Uterus (tissue), 4 donors: ENCODE data around the gene IRF2. TPM values are rescaled to one million over a fixed set of nuclear protein-coding genes. Genes with fewer than 3 reads are reported as not detected.

Experiments used
- DNase-seq, 2 donors: peaks; one replicate each; pipeline ENCODE4 v3.0.0-alpha.2; 2019 to 2020
- H3K27ac ChIP-seq, 2 donors: fragments of 200-600 bp; sonication (generic); 1 replicate in 1 of 2; 2 replicates in 1 of 2; pipeline ENCODE4 v1.5.1; 2016 to 2018
- H3K27me3 ChIP-seq, 2 donors: fragments of 200-600 bp; sonication (generic); one replicate each; pipeline ENCODE4 v1.5.1; 2018 to 2019; ENCODE audit warnings: control low read depth in 1 of 2
- H3K36me3 ChIP-seq, 2 donors: fragments of 200-600 bp; sonication (generic); one replicate each; pipeline ENCODE4 v1.5.1; 2019; ENCODE audit warnings: control low read depth in 1 of 2
- H3K4me1 ChIP-seq, 2 donors: fragments of 200-600 bp; sonication (generic); one replicate each; pipeline ENCODE4 v1.5.1; 2018 to 2019; ENCODE audit warnings: control low read depth in 1 of 2
- H3K4me3 ChIP-seq, 2 donors: fragments of 200-600 bp; sonication (generic); 1 replicate in 1 of 2; 2 replicates in 1 of 2; pipeline ENCODE4 v1.5.1; 2018 to 2019; ENCODE audit warnings: mild to moderate bottlenecking in 1 of 2
- H3K9me3 ChIP-seq, 2 donors: fragments of 200-600 bp; sonication (generic); one replicate each; pipeline ENCODE4 v1.5.1; 2019; ENCODE audit warnings: control low read depth in 1 of 2
- CTCF ChIP-seq, 4 experiments: fragments of 200-600 bp in 2 of 4; fragments of 450-650 bp in 2 of 4; sonication (generic) in 2 of 4; IDR thresholded peaks; one replicate each; pipeline ENCODE4 v1.5.1; 2016 to 2019; ENCODE audit warnings: antibody characterized with exemption in 4 of 4, mild to moderate bottlenecking in 2 of 4, moderate library complexity in 1 of 4
- POLR2A ChIP-seq, 2 donors: fragments of 450-650 bp; IDR thresholded peaks; one replicate each; pipeline ENCODE4 v1.6.1; 2016; ENCODE audit warnings: antibody characterized with exemption in 2 of 2, mild to moderate bottlenecking in 1 of 2, moderate library complexity in 1 of 2
- intact Hi-C: fragments of 100-400 bp; cut with DNase I; formaldehyde crosslinking; loops from one replicate; pipeline ENCODE4 v1.15.1; 2023; ENCODE audit warnings: low total_unique reads
- total RNA-seq, 4 donors: library from RNA; depleted of rRNA in 3 of 4; stranded (reverse); fragments of >200 nt in 3 of 4; gene quantifications; one replicate each; pipeline versions ENCODE4 v1.1.0 to v1.2.4, GENCODE V29; 2014 to 2023
- donor health status: DM: yes; HTN: yes; CAD: no.

The IRF2 gene
- total RNA-seq, 4 donors from 2014 or later, result 7.9 to 45.7 (median 35.7) TPM

- TF ChIP-seq CTCF (IDR thresholded peaks at IDR 0.05) (no peak), POLR2A (IDR thresholded peaks at IDR 0.05) (no peak)
- Histone ChIP-seq H3K4me3 (no peak overlapping the region), H3K27ac (no peak overlapping the region), H3K36me3 (no peaks in the 10 kb centered on the region), H3K4me1 (no peaks in the 10 kb centered on the region), H3K27me3 (no peaks in the 10 kb centered on the region), H3K9me3 (no peaks in the 10 kb centered on the region)
- DNase-seq, result no peak
- intact Hi-C loops, result no loop called here
These were observed 11.2 kb downstream of the IRF2 start for GRCh38 chr4:184463158-184463557.

DNA sequence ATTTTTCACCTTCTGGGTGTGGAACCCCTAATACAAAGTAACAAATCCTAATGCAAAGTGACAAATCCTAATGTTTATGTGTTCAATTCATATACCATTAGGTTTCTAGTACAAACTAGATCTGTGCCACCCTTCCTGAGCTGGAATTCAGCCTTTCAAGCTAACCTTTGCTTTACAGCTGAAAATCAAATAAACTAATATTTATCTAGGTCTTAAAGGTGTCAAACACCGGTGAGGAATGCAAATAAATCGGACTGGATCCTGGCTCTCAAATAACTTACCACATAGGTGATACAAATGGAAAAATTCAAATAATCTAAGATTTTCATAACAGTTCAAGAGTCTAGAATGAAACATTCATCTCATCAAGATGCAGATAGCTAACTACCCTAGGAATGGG, 11.6 kb downstream of the IRF2 start:
- no peaks in the 10 kb centered on the region for H3K36me3 ChIP-seq
- H3K4me3 ChIP-seq, result no peak overlapping the region
- no peaks in the 10 kb centered on the region for H3K4me1 ChIP-seq
- H3K27ac ChIP-seq, result no peak overlapping the region
- H3K9me3 ChIP-seq, result no peaks in the 10 kb centered on the region
- no peak for DNase-seq
- TF ChIP-seq POLR2A (IDR thresholded peaks at IDR 0.05), result no peak
- intact Hi-C loops, result no loop called here
- no peaks in the 10 kb centered on the region for H3K27me3 ChIP-seq

GRCh38 chr4:184461711-184462441, 12.5 kb downstream of the IRF2 start:
- Histone ChIP-seq H3K4me1 (no peaks in the 10 kb centered on the region), H3K9me3 (no peaks in the 10 kb centered on the region), H3K4me3 (no peak overlapping the region), H3K27ac (no peak overlapping the region), H3K27me3 (no peaks in the 10 kb centered on the region), H3K36me3 (no peaks in the 10 kb centered on the region)
- no peak for DNase-seq
- intact Hi-C loops, result no loop called here
- TF ChIP-seq CTCF (IDR thresholded peaks at IDR 0.05), result no peak
- no peak for TF ChIP-seq POLR2A (IDR thresholded peaks at IDR 0.05)

GRCh38 chr4:184460499-184461285, 13.7 kb downstream of the IRF2 start:
- H3K36me3 ChIP-seq, result no peaks in the 10 kb centered on the region
- H3K9me3 ChIP-seq, result no peaks in the 10 kb centered on the region
- intact Hi-C loops, result no loop called here
- DNase-seq, result no peak
- H3K4me3 ChIP-seq, result no peak overlapping the region
- no peaks in the 10 kb centered on the region for H3K27me3 ChIP-seq
- TF ChIP-seq POLR2A (IDR thresholded peaks at IDR 0.05) (no peak), CTCF (IDR thresholded peaks at IDR 0.05) (no peak)
- H3K4me1 ChIP-seq, result no peaks in the 10 kb centered on the region
- H3K27ac ChIP-seq, result no peak overlapping the region

DNA sequence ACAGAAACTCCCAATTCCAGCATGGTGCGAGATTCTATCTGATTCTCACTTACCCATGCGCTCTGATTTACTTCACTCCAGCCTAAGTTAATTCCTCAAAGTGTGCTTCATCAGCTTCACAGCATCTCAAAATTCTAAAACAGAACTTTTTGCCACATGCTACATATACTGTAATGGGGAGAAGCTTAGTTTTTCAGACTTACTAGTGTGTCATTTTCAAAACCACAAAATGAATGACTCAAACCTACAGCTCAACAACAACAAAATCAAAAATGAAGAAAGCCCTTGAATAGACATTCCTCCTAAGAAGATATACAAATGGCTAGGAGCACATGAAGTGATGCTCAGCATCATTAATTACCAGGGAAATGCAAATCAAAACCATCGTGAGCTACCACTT, 14.9 kb downstream of the IRF2 start:
- intact Hi-C loops, result no loop called here
- H3K4me1 ChIP-seq, result no peaks in the 10 kb centered on the region
- TF ChIP-seq CTCF (IDR thresholded peaks at IDR 0.05) (no peak), POLR2A (IDR thresholded peaks at IDR 0.05) (no peak)
- H3K4me3 ChIP-seq, result no peak overlapping the region
- no peaks in the 10 kb centered on the region for H3K9me3 ChIP-seq
- no peaks in the 10 kb centered on the region for H3K27me3 ChIP-seq
- no peak for DNase-seq
- no peaks in the 10 kb centered on the region for H3K36me3 ChIP-seq
- H3K27ac ChIP-seq, result no peak overlapping the region
